Peyer's patch (tissue), 4 donors: ENCODE data around the gene ARMC9.

Experiments used
- POLR2A ChIP-seq, 2 donors: fragments of 450-650 bp; IDR thresholded peaks; one replicate each; pipeline ENCODE4 v1.5.1; 2017; ENCODE audit warnings: antibody characterized with exemption in 2 of 2, mild to moderate bottlenecking in 2 of 2, moderate library complexity in 2 of 2
- TF ChIP-seq, protein P1 (sequence below), 6 experiments: fragments of 450-650 bp in 4 of 6; fragments of 200-600 bp in 2 of 6; sonication (generic) in 1 of 6; IDR thresholded peaks; one replicate each; pipeline ENCODE4 v1.5.1; 2017 to 2019; ENCODE audit warnings: antibody characterized with exemption in 6 of 6, mild to moderate bottlenecking in 3 of 6, moderate library complexity in 1 of 6

DNA sequence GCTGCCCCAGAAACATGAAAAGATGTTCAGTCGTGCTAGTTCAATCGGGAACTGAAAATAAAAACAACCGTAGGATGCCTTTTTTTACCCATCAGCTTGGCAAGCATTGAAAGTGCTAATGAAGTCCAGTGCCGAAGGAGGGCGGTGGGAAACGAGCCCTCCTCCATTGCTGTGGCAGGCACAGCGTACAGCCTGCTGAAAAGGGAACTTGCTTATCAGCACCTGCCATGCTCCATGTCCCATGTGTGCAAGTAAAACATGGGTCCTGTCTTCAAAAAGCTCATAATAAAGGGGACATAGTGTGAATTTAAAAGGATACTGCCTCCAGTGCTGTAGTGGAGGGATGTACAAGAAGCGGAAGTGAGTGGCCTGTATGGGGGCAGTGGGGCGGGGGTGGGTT, 82.4 kb downstream of the ARMC9 start:
- TF ChIP-seq, protein P1, sequence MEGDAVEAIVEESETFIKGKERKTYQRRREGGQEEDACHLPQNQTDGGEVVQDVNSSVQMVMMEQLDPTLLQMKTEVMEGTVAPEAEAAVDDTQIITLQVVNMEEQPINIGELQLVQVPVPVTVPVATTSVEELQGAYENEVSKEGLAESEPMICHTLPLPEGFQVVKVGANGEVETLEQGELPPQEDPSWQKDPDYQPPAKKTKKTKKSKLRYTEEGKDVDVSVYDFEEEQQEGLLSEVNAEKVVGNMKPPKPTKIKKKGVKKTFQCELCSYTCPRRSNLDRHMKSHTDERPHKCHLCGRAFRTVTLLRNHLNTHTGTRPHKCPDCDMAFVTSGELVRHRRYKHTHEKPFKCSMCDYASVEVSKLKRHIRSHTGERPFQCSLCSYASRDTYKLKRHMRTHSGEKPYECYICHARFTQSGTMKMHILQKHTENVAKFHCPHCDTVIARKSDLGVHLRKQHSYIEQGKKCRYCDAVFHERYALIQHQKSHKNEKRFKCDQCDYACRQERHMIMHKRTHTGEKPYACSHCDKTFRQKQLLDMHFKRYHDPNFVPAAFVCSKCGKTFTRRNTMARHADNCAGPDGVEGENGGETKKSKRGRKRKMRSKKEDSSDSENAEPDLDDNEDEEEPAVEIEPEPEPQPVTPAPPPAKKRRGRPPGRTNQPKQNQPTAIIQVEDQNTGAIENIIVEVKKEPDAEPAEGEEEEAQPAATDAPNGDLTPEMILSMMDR (IDR thresholded peaks at IDR 0.05): no peak
- TF ChIP-seq POLR2A (IDR thresholded peaks at IDR 0.05): no peak
